HG02870 (cell line): Measurements from ENCODE around the gene TNS3.
"Not testable (repeated sequence)": the region's sequence is repeated elsewhere in the genome, so short reads cannot be mapped to it uniquely, and the experiment has no call there.

ENCODE experiments used
- ATAC-seq: cut with Tn5 transposase; IDR thresholded peaks from one replicate; pipeline ENCODE4 v1.9.1; 2021; ENCODE audit warnings: mild to moderate bottlenecking, moderate library complexity; ENCODE audit not compliant: unreplicated experiment

The TNS3 gene

DNA sequence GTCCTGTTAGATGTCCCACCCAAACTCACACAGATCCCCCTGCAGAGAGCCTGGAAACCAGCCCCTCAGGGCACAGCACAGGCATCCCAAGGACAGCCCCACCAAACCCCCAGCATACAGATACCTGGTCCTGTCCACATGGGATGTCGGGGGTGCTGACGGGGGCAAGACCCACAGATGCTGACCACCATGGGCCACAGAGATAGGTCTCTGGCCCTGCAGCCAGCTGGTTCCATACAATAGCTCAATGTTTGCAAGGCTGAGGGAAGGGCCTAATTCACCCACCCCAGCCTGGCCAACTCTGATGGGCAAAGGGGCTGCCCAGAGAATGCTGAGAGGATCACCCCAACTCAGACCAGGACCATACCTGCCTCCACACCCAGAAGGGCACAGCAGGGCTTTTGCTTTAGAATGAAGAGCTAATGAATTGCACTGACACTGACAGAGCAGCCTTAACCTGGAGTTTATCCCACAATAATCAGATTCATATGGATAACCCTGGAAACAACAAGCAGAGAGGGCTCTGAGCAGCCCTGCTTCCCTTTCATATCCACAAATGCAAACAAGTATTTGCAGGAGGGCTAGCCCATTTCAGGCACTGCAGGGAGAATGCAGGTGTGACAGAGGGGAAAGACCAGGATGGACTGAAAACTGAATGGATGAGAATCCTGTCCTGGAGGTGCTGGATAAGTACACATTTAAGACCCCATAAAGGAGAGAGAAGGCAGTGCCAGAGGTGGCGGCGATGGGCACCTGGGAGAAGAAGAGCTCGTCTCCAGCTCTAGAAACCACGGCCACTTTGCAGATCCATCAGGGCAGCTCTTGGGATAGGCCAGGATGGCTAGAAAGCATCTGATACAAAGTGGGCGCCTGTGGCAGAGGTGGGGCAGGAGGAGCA is 126.7 kb downstream of the TNS3 start:
- no peak for ATAC-seq

DNA sequence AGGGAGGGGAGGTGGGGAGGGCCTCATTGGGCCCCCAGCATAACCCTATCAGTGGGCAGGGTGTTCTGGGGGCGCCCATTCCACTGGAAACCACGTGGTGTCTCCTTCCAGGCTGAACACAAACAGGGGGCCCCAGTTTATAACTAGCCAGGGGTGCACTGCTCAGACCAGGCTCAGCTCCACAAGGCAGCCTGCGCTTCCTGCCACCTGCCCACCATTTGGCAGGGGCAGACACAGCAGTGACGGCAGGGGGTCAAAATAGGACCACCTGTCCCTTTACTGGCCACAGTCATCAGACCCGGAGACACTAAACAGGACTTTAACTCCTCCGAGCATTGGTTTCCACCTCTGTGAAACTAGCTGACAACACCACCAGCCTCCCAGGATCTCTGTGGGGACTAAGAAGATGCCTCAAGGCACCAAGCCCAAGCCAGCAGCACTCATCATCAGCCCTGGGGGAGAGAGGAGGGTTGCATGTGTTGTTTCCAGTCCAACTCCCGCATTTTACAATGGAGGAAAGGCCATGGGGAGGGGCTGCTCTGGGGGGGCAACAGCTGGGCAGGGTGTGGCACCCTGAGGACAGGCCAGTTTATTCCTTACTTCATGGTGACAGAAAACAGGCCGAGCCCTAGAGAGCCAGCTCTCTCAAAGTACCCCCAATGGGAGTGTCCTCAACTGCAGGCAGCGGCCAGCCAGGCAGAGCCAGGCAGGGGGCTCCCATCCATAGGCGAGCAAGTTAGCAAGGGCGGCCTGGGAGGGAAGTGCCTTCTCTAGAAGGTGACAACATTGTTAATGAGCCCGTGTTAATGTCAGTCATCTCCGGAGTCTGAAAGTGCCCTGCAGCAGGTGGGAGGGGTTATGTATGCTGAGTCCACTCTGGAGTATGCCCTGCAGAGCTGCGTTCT is 127.6 kb downstream of the TNS3 start:
- no peak for ATAC-seq

DNA sequence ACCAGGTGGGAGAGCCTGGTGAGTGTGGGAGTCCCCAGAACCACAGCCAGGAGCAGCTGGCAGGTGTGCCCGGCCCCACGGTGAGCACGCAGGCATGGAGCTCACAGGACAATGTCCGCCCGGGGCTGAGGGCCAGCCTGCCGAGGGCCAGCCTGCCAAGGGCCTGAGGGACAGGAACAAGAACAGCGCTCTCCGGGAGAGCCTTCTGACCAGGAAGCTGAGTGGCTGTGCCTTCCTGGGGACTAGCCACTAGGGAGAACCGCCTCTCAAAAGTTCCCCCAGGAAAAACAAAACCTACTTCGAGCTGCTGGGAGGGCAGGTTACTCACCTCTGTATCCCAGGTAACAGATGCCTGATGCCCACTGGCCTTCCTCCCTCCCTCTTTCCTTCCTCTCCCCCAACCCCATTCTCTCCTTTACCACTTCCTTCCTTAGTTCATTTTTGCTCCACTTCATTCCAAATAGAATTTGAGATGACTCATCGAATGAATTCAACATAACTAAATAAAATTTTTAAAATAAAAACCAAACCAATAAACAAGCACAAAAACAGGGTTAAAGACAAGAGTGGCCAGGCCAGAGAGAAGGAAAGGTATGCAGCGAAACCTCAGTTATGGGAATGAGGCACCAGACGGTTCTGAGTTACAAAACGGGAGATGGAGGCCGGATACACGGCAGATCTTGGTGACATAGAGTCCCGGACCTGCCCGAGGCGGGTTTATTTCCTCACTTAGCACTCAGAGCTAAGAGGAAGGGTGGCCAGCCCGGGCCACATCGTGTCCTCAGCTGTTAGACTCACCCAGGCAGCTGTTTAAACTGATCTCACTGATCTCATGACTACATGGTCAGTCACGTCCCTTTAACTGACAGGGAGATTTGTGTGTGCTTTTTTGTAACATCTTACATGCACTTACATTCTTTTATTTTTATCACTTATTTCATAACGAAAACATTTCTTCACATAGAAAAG is 128.5 kb downstream of the TNS3 start:
- no peak for ATAC-seq

DNA sequence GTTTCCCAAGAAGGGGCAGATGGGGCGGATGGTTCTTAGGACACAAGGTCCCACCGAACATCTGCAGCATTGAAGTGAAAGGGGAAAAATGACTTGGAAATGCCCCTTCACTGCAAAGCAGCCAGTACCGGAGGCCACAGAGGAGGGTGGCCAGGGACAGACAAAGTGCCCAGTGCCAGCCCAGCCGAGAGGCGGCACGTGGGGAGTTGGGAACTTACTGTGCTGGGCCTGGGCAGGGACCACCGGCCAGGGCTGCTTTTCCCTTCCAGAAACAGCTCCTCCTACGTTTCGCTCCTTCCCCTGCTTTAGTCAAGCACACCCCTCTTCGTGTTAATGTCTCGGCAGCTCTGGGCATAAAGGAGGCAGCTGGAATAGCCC is 129.2 kb downstream of the TNS3 start:
- ATAC-seq, result no peak

DNA sequence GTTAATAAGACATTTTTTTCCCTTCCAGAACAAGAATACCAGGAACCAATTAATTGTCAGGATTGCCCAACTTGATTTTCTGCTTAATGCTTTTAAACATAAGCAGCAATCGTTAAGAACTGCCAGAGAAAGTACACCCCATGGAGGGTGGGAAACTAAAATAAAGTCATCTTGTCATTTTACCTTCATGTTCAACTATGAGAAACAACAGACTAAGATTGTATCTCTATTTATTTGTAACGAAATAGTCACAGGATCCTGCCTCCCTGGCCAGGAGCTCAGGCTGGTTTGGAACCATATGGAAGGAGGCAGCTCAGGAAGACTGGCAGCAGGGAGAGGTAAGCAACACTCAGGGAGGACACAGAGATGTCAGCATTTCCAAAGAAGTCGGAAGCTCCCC is 129.6 kb downstream of the TNS3 start:
- no peak for ATAC-seq

DNA sequence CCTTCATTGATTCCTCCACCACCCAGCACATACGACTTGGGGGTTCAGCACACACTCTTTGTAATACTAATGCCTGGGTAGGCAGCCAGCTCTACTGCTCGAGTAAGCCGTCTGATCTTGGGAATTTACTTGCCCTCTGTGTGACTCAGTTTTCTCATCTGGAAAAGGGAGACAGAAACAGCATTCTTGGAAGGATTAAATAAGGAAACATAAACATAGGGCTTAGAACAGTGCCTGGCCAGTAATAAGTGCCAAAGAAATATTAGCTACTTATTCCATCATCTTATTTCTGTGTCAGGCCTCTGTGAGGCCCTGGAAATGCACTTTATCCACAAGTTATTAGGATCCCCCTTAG is 130.1 kb downstream of the TNS3 start:
- ATAC-seq, result no peak

DNA sequence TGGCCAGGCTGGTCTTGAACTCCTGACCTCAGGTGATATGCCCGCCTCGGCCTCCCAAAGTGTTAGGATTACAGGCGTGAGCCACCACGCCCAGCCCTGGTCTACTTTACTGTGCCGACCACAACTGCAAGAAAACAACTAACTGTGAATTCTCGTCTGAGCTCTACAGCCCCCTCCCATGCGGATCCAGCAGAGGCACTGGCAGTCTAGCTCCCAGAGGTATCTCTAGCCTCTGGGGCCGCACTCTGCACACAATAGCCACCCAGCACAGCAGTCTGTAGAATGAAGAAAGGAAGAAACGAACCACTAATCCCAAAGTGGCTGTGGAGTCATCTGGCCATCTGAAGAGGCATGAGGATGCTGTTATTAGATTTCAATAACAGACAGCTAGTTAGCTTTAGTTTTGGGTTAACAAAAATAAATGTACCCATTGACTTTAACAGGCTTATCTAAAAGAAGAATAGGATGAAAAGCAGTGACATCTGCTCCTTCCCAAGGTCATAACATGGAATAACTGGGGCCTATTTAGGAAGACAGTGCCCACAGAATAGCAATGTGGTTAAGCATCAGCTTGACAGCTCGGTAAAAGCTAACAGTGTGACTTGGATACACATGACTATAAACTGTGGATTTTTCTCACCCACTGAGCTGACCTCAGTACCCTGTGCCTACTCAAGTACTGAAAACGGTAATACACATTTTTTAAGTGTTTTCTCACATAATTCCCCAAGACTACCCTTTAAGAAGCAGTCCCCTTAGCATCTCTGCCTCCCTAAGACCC is 131.9 kb downstream of the TNS3 start:
- ATAC-seq, result no peak

DNA sequence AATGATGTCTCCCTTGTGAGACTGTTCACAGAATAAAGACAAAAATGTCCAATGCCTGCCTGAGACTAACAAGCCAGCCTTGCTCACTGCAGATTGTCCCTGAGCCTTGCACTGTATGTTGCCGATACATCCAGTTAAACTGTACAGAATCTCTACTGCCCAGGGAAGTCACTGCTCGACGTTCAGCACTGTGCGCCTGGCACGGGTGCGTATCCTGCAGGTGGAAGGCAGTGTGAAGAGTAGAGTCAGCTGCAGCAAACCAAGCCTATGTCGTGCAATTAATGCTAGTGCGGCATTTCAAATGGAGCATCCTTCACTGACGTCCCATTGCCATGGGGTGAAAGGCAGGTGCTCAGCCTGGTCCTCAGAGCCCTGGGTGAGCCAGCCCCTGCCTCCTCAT is 132.9 kb downstream of the TNS3 start:
- no peak for ATAC-seq

DNA sequence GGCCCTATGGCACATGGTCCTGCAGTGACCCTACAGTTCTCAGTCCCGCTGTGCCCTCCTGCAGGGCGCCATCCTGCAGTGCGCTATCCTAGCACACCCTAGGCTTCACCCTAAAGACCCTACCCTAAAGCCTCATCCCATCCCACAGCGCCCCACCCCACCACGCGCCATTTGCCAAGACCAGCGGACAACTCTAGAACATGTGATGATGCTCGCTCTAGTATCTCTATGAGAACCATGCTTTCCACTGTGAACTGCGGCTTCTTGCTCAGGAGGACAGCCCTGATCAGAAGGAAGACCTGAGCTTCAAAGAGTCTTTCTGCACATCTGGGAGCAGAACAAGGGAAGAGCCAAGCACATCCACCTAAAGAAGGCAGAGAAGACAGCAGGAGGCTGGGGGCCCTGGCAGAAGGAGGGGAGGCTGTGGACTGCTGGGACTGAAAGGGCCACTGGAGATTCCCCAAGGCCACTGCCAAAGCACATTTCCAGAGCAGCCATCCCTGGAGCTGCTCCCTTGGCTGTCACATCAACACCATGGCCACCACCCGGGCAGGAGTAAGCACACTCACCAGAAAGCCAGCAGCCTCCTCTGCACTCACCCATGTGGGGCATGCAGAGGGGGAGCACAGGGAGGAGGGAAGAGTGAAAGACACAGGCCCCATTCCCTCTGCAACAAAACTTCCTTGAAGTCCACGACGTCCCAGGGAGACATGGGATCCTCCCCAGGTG is 134.1 kb downstream of the TNS3 start:
- no peak for ATAC-seq

DNA sequence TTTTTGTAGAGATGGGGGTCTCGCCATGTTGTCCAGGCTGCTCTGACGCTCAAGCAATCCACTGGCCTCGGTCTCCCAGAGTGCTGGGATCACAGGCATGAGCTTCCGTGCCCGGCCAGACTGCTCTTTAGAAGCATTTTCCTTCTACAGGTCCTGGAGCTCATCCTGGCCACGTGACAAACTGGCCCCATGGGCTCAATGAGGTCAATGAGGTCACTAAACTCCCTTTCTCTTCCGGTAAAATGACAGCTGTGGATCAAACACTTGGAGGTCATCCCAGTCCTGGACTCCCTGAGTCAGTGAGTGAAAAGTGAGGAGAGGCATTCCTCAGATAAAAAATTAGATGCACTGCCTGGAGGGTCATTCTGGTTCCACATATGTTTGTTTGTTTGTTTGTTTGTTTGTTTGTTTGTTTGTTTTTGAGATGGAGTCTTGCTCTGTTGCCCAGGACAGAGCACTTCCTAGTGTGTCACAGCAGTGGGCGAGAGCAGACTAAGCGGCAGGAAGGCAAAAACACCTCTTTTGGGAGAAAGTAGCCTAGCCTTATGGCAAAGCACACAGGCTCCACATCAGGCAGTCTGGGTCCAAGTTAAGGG is 134.9 kb downstream of the TNS3 start:
- no peak for ATAC-seq

DNA sequence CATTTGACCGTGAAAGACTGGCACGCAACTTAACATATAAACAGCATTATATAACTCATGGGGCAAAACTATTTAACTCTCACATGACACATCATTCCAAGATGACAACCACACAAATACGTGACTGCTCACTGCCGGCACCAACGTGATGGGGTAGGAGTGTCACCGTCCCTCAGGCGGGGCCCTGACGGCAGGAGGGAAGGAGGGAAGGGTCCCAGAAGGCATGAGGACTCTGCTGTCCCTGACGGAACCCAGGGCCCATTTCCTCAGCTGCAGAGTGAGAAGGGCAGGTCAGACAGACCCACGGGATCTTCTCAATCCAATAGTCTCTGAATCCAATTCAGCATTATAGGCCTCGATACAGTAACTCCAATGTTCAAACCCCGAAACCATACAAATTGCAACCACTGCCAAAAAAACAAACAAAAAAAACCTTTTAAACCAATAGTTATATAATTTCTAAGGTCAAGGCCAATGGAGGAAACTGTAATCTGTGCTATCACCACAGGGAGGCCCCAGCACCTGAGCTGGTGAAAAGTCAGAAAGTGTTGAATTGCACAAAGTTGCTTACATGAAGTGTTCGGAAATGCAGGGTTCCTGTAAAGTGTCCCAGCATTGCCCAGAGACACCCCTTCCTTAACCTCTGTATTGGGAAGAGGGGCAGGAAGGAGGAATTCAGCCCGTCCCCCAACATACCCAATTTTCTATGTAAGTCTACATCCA is 137.4 kb downstream of the TNS3 start:
- no peak for ATAC-seq

DNA sequence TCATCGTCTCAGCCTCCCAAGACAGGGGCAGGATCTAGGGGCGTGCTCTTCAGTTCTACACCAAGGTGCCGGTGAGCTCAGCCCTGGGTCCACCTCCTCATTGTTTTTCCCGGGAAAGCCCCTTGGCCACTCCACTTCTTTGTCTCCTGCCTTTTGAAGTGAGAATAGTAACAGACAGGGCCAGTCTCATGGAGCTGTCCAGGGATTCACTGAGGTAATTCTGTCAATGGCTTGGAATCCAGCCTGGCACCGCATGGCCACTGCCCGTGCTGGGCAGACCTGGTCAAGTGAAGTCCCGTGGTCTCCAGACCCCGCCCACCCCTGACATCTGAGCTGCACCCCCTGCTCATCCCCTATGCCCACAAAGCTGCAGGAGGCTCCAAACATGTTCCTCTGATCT is 138.9 kb downstream of the TNS3 start:
- no peak for ATAC-seq

DNA sequence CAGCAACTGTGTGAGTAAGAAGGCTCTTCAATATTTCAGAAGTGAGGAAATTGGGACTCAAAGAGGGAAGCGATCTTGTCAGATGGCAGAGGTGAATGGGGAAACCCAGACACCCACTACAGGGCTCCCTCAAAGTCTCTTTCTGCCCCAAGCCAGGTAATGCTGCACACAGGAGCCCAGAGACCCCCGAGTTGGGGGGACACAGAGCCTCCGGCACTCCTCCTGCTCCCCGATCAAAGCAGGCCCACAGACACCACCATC is 139.4 kb downstream of the TNS3 start:
- ATAC-seq, result no peak

DNA sequence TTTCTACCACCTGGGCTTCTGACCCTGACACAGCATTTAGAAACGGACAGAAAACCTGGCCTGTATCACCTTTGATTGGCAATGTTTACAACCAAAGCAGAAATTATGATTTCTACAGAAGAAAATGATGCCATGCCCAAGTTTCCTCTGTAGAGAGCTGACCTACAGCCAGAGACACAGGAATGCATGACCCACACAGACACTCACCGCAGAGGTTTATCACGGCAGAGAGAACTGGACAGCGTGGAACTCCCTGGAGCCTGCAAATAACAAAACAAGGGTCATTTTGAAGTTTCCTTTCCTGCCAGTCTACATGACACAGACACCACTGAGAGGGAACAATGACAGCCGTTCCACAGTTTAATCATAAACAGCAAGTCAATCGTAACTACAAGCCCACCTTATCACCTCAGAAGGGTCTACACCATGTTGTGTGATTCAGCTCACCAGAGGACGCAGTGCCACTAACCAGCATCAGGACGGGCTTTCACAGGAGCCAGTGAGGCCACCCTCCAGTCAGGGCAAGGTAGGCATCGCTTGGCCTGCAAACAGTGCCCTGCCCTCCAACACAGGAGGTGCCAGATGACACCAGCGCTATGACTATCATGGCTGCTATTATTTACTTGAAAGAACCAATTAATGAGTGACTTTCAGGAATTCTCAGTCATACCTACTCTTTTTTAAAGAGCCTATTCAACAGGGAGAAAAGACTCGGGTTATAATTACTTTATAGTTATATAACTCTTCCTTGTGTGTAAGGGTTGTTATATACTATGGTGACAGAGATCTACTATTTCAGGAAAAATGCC is 139.9 kb downstream of the TNS3 start:
- no peak for ATAC-seq

DNA sequence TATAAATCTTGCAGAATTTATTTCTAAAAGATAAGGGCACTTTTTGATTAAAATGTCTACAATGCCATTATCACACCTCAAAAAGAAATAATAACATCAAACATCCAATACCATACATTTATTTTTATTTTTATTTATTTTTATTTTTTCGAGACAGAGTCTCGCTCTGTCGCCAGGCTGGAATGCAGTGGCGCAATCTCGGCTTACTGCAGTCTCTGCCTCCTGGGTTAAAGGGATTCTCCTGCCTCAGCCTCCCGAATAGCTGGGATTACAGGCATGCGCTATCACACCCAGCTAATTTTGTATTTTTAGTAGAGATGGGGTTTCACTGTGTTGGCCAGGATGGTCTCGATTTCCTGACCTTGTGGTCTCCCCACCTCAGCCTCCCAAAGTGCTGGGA is 140.9 kb downstream of the TNS3 start:
- ATAC-seq, result not testable (repeated sequence)

DNA sequence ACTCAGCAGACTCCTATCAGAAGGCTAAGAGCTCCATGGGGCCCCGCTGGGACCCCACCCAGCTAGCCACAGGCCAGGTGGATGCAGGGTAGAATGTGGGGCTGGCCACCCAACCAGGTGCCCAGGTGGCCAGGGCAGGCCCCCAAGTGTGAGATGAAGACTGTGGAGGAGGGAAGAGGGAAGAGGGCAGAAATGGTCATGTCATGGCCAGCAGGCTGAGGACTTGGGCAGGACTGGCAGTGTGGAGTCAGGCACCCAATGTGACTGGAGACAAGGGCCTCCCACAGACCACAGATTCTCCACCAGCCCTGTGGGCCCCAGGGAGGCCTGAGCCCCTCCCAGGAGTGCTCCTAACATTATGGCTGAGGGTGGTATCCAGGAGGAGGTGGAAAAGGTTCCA is 141.6 kb downstream of the TNS3 start:
- no peak for ATAC-seq

DNA sequence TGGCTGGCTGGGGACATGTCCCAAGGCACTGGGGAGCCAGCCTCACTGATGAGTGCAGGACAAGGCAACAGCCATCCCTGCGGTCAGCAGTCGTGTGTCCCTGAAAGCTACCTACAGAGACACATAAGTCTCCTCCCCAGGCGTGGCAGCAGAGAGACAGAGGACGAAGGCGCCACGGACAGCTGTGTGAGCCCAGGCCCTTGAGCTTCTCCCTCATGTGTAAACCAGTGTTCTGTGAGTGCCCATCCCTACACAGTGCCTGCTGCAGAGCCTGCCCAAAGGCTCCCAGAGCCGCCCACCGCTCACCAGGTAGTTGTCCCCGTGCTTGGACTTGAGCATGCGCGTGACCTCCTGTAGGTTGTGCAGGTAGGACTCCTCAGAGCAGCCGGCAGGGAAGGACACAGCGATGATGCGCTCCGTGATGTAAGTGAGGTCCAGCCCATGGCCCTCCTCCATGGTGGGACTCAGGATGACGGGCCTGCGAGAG is 142.7 kb downstream of the TNS3 start:
- no peak for ATAC-seq
